Measurements from ENCODE around the gene ZNF33B. TPM values are rescaled to one million over a fixed set of nuclear protein-coding genes. Genes with fewer than 3 reads are reported as not detected.

Gene ZNF33B
- total RNA-seq, 1 experiment from 2014 or later, result 22.7 TPM

DNA sequence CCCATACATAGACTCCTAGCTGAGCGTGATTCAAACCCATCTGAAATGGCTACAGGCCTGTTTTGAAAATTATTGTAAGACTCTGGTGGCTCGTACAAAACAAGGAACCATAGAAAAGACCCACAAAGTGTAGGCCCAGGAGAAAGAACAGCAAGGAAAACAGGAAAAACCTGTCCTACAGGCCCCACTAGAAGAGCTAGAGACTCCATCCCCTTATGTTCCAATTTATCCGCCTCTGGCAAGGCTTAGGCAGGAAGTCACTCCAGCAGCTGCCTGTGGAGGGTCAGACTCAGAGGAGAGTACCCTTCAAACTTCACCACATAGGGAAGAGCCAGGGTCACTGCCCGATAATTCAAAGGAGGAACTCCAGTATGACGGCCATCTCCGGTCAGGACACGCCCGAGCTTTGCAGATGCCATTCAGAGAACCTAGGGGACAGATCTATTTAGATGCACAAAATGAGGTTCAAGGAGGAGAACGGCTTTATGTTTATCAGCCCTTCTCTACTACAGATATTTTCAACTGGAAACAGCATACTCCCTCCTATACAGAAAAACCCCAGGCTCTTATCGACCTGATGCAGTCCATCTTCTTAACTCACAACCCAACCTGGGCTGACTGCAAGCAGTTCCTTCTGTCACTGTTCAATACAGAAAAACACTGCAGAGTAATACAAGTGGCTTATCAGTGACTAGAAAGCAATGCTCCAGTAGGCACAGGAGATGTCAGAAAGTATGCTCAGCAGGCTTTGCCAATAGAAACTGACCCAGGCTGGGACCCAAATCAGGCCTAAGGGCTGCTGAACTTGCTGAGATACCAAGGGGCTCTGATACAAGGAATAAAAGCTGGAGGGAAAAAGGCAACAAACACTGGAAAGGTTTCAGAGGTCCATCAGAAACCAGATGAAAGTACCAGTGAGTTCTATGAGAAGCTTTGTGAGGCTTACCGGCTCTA, 8.6 kb upstream of the ZNF33B start:
- Mint-ChIP-seq H3K36me3 (peaks cover 6% of the 10 kb centered on the region), H3K27ac (no peak overlapping the region), H3K4me1 (peaks cover 20% of the 10 kb centered on the region), H3K27me3 (ENCODE audit: low read depth) (peaks cover 4% of the 10 kb centered on the region), H3K9me3 (peaks cover 44% of the 10 kb centered on the region), H3K4me3 (no peak overlapping the region)
- ChIA-PET CTCF (no interaction called here), POLR2A (no interaction called here)
- DNase-seq (ENCODE audit: low spot score) (no peak), ATAC-seq (peak; percentile 46; the same call in 1 of the 2 replicates)
- TF ChIP-seq, protein P1, sequence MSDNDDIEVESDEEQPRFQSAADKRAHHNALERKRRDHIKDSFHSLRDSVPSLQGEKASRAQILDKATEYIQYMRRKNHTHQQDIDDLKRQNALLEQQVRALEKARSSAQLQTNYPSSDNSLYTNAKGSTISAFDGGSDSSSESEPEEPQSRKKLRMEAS (CRISPR knock-in tag; IDR thresholded peaks at IDR 0.05), result no peak
- no peak for TF ChIP-seq GTF2I (CRISPR knock-in tag; conservative IDR thresholded peaks at IDR 0.05)
- no peak for TF ChIP-seq EMX1 (CRISPR knock-in tag; IDR thresholded peaks at IDR 0.05)
- TF ChIP-seq MXD4 (CRISPR knock-in tag; IDR thresholded peaks at IDR 0.05; ENCODE audit: borderline replicate concordance), result no peak
- TF ChIP-seq NFE2L1 (CRISPR knock-in tag; IDR thresholded peaks at IDR 0.05), result no peak
- TF ChIP-seq ZMAT4 (CRISPR knock-in tag; IDR thresholded peaks at IDR 0.05), result no peak
- TF ChIP-seq TEAD1 (CRISPR knock-in tag; IDR thresholded peaks at IDR 0.05), result no peak
- TF ChIP-seq SMAD3 (CRISPR knock-in tag; IDR thresholded peaks at IDR 0.05; ENCODE audit: borderline replicate concordance), result no peak
- TF ChIP-seq, protein P2, sequence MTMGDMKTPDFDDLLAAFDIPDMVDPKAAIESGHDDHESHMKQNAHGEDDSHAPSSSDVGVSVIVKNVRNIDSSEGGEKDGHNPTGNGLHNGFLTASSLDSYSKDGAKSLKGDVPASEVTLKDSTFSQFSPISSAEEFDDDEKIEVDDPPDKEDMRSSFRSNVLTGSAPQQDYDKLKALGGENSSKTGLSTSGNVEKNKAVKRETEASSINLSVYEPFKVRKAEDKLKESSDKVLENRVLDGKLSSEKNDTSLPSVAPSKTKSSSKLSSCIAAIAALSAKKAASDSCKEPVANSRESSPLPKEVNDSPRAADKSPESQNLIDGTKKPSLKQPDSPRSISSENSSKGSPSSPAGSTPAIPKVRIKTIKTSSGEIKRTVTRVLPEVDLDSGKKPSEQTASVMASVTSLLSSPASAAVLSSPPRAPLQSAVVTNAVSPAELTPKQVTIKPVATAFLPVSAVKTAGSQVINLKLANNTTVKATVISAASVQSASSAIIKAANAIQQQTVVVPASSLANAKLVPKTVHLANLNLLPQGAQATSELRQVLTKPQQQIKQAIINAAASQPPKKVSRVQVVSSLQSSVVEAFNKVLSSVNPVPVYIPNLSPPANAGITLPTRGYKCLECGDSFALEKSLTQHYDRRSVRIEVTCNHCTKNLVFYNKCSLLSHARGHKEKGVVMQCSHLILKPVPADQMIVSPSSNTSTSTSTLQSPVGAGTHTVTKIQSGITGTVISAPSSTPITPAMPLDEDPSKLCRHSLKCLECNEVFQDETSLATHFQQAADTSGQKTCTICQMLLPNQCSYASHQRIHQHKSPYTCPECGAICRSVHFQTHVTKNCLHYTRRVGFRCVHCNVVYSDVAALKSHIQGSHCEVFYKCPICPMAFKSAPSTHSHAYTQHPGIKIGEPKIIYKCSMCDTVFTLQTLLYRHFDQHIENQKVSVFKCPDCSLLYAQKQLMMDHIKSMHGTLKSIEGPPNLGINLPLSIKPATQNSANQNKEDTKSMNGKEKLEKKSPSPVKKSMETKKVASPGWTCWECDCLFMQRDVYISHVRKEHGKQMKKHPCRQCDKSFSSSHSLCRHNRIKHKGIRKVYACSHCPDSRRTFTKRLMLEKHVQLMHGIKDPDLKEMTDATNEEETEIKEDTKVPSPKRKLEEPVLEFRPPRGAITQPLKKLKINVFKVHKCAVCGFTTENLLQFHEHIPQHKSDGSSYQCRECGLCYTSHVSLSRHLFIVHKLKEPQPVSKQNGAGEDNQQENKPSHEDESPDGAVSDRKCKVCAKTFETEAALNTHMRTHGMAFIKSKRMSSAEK (CRISPR knock-in tag; IDR thresholded peaks at IDR 0.05; ENCODE audit: borderline replicate concordance), result no peak
- no peak for TF ChIP-seq ZNF232 (CRISPR knock-in tag; IDR thresholded peaks at IDR 0.05)
- TF ChIP-seq CBFB (CRISPR knock-in tag; IDR thresholded peaks at IDR 0.05; ENCODE audit: low read depth), result no peak
- TF ChIP-seq ATF2 (CRISPR knock-in tag; IDR thresholded peaks at IDR 0.05; ENCODE audit: borderline replicate concordance, low read depth), result no peak
- no peak for TF ChIP-seq CREB1 (CRISPR knock-in tag; IDR thresholded peaks at IDR 0.05)
- TF ChIP-seq MLX (CRISPR knock-in tag; IDR thresholded peaks at IDR 0.05), result no peak
- no peak for TF ChIP-seq ELF4 (CRISPR knock-in tag; IDR thresholded peaks at IDR 0.05; ENCODE audit: low read depth)
- TF ChIP-seq SOX15 (CRISPR knock-in tag; IDR thresholded peaks at IDR 0.05), result no peak

GRCh38 chr10:42646214-42646613, 7.8 kb upstream of the ZNF33B start:
- Mint-ChIP-seq H3K4me1 (peaks cover 20% of the 10 kb centered on the region), H3K9me3 (peaks cover 38% of the 10 kb centered on the region), H3K27ac (no peak overlapping the region), H3K36me3 (peaks cover 6% of the 10 kb centered on the region), H3K27me3 (ENCODE audit: low read depth) (peaks cover 4% of the 10 kb centered on the region), H3K4me3 (no peak overlapping the region)
- CTCF ChIA-PET, result no interaction called here
- no peak for ATAC-seq
- POLR2A ChIA-PET, result no interaction called here
- no peak for DNase-seq (ENCODE audit: low spot score)
- no peak for TF ChIP-seq SOX15 (CRISPR knock-in tag; IDR thresholded peaks at IDR 0.05)
- no peak for TF ChIP-seq USF2 (CRISPR knock-in tag; IDR thresholded peaks at IDR 0.05)
- no peak for TF ChIP-seq PRRX2 (CRISPR knock-in tag; IDR thresholded peaks at IDR 0.05)
- TF ChIP-seq TEAD1 (CRISPR knock-in tag; IDR thresholded peaks at IDR 0.05), result no peak
- TF ChIP-seq ZNF396 (CRISPR knock-in tag; IDR thresholded peaks at IDR 0.05; ENCODE audit: borderline replicate concordance), result no peak
- TF ChIP-seq ZNF317 (CRISPR knock-in tag; IDR thresholded peaks at IDR 0.05; ENCODE audit: borderline replicate concordance, low read depth), result no peak
- TF ChIP-seq, protein P3, sequence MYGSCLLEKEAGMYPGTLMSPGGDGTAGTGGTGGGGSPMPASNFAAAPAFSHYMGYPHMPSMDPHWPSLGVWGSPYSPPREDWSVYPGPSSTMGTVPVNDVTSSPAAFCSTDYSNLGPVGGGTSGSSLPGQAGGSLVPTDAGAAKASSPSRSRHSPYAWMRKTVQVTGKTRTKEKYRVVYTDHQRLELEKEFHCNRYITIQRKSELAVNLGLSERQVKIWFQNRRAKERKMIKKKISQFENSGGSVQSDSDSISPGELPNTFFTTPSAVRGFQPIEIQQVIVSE (CRISPR knock-in tag; IDR thresholded peaks at IDR 0.05; ENCODE audit: borderline replicate concordance), result no peak
- TF ChIP-seq, protein P4, sequence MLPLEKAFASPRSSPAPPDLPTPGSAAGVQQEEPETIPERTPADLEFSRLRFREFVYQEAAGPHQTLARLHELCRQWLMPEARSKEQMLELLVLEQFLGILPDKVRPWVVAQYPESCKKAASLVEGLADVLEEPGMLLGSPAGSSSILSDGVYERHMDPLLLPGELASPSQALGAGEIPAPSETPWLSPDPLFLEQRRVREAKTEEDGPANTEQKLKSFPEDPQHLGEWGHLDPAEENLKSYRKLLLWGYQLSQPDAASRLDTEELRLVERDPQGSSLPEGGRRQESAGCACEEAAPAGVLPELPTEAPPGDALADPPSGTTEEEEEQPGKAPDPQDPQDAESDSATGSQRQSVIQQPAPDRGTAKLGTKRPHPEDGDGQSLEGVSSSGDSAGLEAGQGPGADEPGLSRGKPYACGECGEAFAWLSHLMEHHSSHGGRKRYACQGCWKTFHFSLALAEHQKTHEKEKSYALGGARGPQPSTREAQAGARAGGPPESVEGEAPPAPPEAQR (CRISPR knock-in tag; IDR thresholded peaks at IDR 0.05), result no peak
